ENCODE measurements around the gene LAMC1.

Gene LAMC1

GRCh38 chr1:183121609-183122008, 98.4 kb downstream of the LAMC1 start:
- no peak for TF ChIP-seq JUND (IDR thresholded peaks at IDR 0.05; ENCODE audit: low read depth)
- in situ Hi-C loops (cut with HindIII; ENCODE audit: low pct_unique_long_range_greater_than_20kb, low sequenced_read_pairs), result no loop called here
- no peak for DNase-seq (ENCODE audit: low read depth in 1 of 2, low spot score in 1 of 2)

GRCh38 chr1:183124259-183124658, 101.0 kb downstream of the LAMC1 start:
- TF ChIP-seq JUND (IDR thresholded peaks at IDR 0.05; ENCODE audit: low read depth), result no peak
- DNase-seq (ENCODE audit: low read depth in 1 of 2, low spot score in 1 of 2), result no peak
- in situ Hi-C loops (cut with HindIII; ENCODE audit: low pct_unique_long_range_greater_than_20kb, low sequenced_read_pairs), result no loop called here

DNA sequence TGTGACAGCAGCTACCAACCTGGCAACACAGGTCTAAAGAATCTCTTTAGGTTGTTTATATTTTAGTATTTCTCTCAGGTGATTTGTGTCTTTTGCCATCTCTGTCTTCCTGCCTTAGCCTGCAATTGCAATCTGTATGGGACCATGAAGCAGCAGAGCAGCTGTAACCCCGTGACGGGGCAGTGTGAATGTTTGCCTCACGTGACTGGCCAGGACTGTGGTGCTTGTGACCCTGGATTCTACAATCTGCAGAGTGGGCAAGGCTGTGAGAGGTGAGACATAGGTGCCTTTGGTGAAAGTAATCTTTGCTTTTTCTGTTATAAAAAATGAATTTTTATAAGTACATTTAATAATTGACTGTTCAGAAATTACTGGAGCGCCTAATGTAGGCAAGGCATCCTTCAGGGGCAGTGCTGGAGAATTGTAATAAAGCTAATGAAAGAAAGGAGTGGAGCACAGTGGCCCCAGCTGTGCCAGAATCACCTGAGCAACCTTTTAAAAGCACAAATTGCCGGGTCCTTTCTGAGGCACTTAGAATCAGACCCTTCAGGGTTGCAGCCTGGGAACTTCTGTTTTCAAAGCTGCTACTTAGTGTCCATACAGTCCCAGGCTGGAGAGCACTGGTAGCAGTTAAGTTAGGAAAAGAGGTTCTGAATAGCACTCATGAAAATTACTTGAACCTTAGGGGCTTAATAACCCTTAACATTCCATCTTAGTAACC, 102.2 kb downstream of the LAMC1 start:
- TF ChIP-seq JUND (IDR thresholded peaks at IDR 0.05; ENCODE audit: low read depth), result no peak
- in situ Hi-C loops (cut with HindIII; ENCODE audit: low pct_unique_long_range_greater_than_20kb, low sequenced_read_pairs), result no loop called here
- no peak for DNase-seq (ENCODE audit: low read depth in 1 of 2, low spot score in 1 of 2)

DNA sequence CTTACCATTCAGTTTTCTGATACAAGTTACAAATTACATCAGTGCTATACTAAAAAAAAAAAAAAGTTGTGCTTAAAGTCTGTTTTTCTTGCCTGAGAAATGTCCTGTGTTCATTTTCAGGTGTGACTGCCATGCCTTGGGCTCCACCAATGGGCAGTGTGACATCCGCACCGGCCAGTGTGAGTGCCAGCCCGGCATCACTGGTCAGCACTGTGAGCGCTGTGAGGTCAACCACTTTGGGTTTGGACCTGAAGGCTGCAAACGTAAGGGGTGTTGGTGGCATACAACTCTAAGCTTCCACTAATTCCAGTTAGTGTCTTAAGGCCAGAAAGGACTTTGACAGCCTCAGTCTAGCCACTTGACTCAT, 102.8 kb downstream of the LAMC1 start:
- no peak for DNase-seq (ENCODE audit: low read depth in 1 of 2, low spot score in 1 of 2)
- in situ Hi-C loops (cut with HindIII; ENCODE audit: low pct_unique_long_range_greater_than_20kb, low sequenced_read_pairs), result no loop called here
- TF ChIP-seq JUND (IDR thresholded peaks at IDR 0.05; ENCODE audit: low read depth), result no peak

GRCh38 chr1:183126528-183126927, 103.3 kb downstream of the LAMC1 start:
- no peak for TF ChIP-seq JUND (IDR thresholded peaks at IDR 0.05; ENCODE audit: low read depth)
- DNase-seq (ENCODE audit: low read depth in 1 of 2, low spot score in 1 of 2), result no peak
- in situ Hi-C loops (cut with HindIII; ENCODE audit: low pct_unique_long_range_greater_than_20kb, low sequenced_read_pairs), result no loop called here

- in situ Hi-C loops (cut with HindIII; ENCODE audit: low pct_unique_long_range_greater_than_20kb, low sequenced_read_pairs), result no loop called here
- DNase-seq (ENCODE audit: low read depth in 1 of 2, low spot score in 1 of 2), result no peak
- no peak for TF ChIP-seq JUND (IDR thresholded peaks at IDR 0.05; ENCODE audit: low read depth)
Observed at GRCh38 chr1:183129921-183130690, 106.9 kb downstream of the LAMC1 start.

DNA sequence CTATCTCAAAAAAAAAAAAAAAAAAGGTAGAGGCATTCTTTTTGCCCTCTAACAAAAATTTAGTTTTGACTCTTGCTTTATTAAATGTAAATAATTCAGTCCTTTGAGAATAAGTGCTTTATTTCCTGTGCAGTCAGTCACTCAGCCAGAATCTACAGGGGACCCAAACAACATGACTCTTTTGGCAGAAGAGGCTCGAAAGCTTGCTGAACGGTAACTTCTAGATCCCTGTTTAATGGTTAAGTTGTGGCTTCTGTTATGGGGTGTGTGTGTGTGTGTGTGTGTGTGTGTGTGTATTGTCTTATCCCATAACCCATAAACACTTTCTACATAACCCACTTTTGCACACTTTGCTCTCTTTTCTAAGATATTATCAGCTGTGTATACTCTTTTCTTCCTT, 107.9 kb downstream of the LAMC1 start:
- in situ Hi-C loops (cut with HindIII; ENCODE audit: low pct_unique_long_range_greater_than_20kb, low sequenced_read_pairs), result no loop called here
- no peak for TF ChIP-seq JUND (IDR thresholded peaks at IDR 0.05; ENCODE audit: low read depth)
- DNase-seq (ENCODE audit: low read depth in 1 of 2, low spot score in 1 of 2), result no peak

- DNase-seq (ENCODE audit: low read depth in 1 of 2, low spot score in 1 of 2), result no peak
- in situ Hi-C loops (cut with HindIII; ENCODE audit: low pct_unique_long_range_greater_than_20kb, low sequenced_read_pairs), result no loop called here
- no peak for TF ChIP-seq JUND (IDR thresholded peaks at IDR 0.05; ENCODE audit: low read depth)
Observed at GRCh38 chr1:183135336-183135735, 112.1 kb downstream of the LAMC1 start.

DNA sequence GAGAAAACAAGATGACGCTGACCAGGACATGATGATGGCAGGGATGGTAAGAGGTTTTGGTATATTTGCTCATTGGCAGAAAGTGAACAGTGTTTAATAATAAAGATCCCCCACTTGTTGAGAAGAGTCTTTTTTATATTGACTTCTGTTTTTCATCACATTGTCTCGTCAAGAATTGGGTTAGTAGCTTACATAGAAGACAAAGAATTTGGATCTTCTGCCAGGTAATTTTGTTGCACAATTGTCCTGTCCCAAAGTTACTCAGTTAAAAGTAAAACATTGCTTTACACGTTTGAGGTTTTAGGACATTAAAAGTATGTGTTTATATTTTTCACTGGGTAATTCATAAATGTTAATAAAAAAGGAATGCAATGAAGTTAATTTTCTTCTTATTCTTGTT, 114.6 kb downstream of the LAMC1 start:
- no peak for TF ChIP-seq JUND (IDR thresholded peaks at IDR 0.05; ENCODE audit: low read depth)
- DNase-seq (ENCODE audit: low read depth in 1 of 2, low spot score in 1 of 2), result no peak
- in situ Hi-C loops (cut with HindIII; ENCODE audit: low pct_unique_long_range_greater_than_20kb, low sequenced_read_pairs), result no loop called here

GRCh38 chr1:183138301-183138700, 115.1 kb downstream of the LAMC1 start:
- in situ Hi-C loops (cut with HindIII; ENCODE audit: low pct_unique_long_range_greater_than_20kb, low sequenced_read_pairs), result no loop called here
- DNase-seq (ENCODE audit: low read depth in 1 of 2, low spot score in 1 of 2), result no peak
- TF ChIP-seq JUND (IDR thresholded peaks at IDR 0.05; ENCODE audit: low read depth), result no peak

- in situ Hi-C loops (cut with HindIII; ENCODE audit: low pct_unique_long_range_greater_than_20kb, low sequenced_read_pairs), result no loop called here
- TF ChIP-seq JUND (IDR thresholded peaks at IDR 0.05; ENCODE audit: low read depth), result no peak
- peak in 1 of 2 experiments; percentile 23 for DNase-seq (ENCODE audit: low read depth in 1 of 2, low spot score in 1 of 2)
Observed at GRCh38 chr1:183139281-183139942, 116.2 kb downstream of the LAMC1 start.

DNA sequence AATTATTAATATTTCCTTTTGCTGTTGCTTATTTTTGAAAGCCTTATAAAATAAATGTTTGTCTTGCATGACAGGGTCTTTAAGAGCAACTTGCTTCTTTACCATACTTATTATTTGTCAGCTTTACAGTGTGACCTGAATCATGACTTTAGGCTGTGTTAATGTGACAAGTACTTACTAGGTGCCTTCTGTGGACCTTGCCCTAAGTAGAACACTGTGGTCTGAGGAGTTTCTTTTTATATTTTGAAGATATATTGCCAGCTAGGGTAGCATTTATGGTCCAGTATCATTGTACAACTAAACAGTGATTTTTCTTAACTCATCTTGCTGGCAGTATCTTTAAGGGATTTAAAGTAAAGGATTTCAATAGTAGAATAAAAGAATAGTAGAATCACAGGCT, 117.4 kb downstream of the LAMC1 start:
- no peak for TF ChIP-seq JUND (IDR thresholded peaks at IDR 0.05; ENCODE audit: low read depth)
- no peak for DNase-seq (ENCODE audit: low read depth in 1 of 2, low spot score in 1 of 2)
- in situ Hi-C loops (cut with HindIII; ENCODE audit: low pct_unique_long_range_greater_than_20kb, low sequenced_read_pairs), result no loop called here

DNA sequence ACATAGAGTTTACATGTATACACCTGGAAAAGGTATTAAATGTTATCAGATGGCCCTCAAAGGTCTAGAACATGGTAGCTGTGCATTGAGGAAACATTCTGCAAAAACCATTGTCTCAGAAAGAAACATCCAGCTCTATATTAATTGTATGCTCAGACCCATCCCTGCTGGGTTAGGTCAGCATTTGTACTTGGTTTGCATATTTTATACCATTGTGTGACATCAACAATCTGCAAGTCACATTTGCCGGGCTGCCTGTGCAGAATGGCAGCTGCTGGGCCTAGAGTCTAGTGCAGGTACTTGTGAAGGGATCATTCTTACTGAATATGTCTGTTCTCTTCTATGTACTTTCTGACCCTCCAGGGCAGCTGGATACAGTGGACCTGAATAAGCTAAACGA, 119.0 kb downstream of the LAMC1 start:
- in situ Hi-C loops (cut with HindIII; ENCODE audit: low pct_unique_long_range_greater_than_20kb, low sequenced_read_pairs), result no loop called here
- no peak for DNase-seq (ENCODE audit: low read depth in 1 of 2, low spot score in 1 of 2)

More for the DNA sequence above, 119.0 kb downstream of the LAMC1 start:
- no peak for TF ChIP-seq JUND (IDR thresholded peaks at IDR 0.05; ENCODE audit: low read depth)
